Inflammatory macrophage treated with lipopolysaccharide for 1 hour (primary cell): Measurements from ENCODE around the gene KIF12.
"Not testable (repeated sequence)": the region's sequence is repeated elsewhere in the genome, so short reads cannot be mapped to it uniquely, and the experiment has no call there.

ENCODE experiments used
- DNase-seq, 2 donors: peaks; one replicate each; pipeline ENCODE4 v3.0.0-alpha.2; 2020 to 2022

Gene KIF12

GRCh38 chr9:114061292-114061691 lies 37.8 kb downstream of the KIF12 start:
- no peak for DNase-seq

- no peak for DNase-seq
Observed at GRCh38 chr9:114060711-114061110, 38.4 kb downstream of the KIF12 start.

GRCh38 chr9:114060070-114060469 lies 39.0 kb downstream of the KIF12 start:
- DNase-seq, result no peak

DNA sequence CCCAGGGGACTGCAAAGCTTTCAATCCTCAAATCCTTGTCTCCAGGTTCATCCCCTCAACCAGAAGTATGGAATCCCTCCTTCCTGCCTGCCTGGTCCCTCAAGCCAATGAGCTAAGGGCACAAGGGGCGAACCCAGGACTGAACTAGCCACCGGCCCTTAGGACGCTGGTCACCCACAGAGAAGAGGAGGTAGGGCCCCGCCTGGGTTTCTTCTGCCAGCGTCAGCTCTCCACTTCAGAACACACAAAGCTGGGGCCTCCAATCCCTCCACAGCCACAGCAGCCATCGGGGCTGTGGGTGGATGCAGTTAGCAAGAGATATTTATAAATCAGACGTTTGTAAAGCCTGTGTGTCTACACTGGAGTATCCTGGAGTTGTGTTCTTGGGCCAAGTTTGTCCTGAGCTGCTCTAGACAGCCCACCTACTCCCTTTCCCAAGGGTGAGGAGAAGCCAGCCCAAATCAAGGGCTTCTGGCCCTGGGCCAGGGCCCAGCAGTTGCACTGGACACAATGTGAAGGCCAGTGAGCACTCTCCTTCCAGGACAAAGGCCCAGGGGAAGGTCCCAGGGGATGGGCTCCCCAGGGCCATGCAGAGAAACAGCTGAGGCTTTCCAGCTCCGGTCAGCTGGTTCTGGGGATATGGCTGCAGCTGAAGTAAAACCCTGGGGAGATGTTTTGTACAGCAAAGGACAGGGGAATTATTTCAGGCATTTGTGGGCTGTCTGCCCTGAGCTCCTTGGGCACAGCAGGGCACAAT lies 39.9 kb downstream of the KIF12 start:
- DNase-seq, result no peak

DNA sequence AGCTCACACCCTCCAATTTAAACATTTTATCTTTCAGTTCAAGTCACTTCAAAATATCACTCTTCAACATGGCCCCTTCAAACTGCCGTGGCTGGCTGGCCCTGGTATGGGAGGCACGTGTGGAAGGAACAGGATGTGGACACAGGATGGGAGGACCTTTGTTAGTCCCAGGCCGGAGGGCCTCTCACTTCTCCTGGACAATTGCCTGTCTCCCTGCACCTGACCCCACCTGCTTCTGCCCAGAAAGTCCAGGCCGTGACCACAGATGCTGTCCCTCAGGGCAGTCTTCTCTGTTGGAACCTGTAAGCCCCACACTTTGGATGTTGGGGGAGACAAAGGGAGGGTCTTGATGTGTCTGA lies 40.4 kb downstream of the KIF12 start:
- DNase-seq, result no peak

- DNase-seq, result no peak
Observed at GRCh38 chr9:114057161-114057885, 41.8 kb downstream of the KIF12 start.

- DNase-seq, result no peak
Observed at GRCh38 chr9:114056527-114056926, 42.6 kb downstream of the KIF12 start.

GRCh38 chr9:114055894-114056293 lies 43.2 kb downstream of the KIF12 start:
- no peak for DNase-seq

DNA sequence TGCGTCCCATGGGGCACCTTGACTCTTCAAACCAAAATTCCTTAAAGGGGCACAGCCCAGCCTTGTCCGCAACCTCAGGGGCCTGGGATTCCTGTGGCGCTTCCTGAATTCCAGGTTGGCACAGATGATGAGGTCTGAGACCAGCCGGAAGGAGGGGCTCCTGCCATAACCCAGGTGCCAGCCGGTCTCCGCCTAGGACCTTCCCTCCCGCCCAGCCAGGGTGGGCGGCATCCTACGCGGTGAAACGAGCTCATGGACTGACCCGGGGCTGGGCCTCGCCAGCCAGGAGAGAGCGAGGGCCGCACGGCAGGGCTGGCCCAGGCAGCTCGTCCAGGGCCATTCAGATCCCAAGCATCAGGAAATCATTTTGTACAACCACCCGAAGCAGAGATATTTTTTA lies 44.0 kb downstream of the KIF12 start:
- no peak for DNase-seq

DNA sequence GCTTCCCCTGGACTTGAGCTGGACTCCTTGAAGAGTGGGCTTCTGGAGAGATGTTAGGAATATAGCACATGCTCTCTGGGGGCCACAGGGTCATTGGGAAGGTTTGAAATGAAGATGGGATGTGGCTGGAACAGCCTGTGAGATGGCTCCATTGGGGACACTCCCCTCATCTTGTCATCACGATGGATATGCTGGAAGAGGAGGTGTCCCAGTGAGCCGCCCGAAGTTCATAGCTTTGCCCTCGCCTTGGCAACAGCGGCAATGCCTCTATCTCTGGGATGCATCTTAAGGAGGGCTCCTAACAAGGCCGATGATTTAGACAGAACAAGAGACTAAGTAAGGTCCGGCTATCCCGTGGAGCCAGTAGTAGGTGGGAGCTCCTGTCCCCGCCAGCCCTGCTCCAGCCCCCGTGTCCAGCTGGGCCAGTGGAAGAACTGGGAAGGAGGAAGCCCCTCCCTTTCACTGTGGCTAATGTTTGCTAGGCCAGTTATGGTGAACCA lies 44.9 kb downstream of the KIF12 start:
- DNase-seq, result no peak

GRCh38 chr9:114053246-114054005 lies 45.7 kb downstream of the KIF12 start:
- DNase-seq, result no peak

GRCh38 chr9:114051706-114052105 lies 47.4 kb downstream of the KIF12 start:
- no peak for DNase-seq

DNA sequence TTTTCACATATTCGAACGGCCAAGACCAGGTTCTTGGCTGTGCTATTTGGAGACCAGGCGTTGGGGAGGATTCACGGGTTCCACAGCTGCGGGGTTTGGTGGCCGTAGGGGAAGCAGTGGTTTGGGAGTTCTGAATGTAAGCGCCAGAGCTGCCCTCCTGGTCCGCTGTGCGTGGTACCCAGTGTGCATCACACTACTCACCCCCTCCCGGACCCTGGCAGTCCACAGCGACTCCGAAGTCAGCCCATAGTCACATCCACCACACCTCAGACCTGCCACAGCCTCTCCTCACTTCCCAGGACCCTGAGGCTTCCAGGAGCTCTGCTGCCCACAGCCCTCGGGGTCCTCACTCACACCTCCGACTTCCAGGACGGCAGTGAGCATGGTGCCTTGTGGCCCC lies 47.8 kb downstream of the KIF12 start:
- DNase-seq, result no peak

- DNase-seq, result no peak
Observed at GRCh38 chr9:114050646-114051045, 48.4 kb downstream of the KIF12 start.

DNA sequence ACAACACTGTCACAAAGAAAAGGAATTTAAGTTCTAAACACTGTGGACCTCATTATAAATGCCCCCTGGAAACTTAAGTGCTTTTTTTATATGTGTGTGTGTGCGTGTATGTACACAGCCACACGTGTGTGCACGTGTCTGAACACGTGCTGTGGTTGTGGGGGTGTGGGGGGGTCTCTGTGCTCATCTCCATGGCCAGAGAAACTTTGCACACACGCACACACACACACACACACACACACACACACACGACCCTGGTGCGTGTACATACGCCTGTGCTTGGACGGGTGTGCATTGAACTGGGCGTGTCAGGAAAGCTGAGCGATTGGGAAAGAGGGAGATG lies 48.9 kb downstream of the KIF12 start:
- DNase-seq, result no peak

DNA sequence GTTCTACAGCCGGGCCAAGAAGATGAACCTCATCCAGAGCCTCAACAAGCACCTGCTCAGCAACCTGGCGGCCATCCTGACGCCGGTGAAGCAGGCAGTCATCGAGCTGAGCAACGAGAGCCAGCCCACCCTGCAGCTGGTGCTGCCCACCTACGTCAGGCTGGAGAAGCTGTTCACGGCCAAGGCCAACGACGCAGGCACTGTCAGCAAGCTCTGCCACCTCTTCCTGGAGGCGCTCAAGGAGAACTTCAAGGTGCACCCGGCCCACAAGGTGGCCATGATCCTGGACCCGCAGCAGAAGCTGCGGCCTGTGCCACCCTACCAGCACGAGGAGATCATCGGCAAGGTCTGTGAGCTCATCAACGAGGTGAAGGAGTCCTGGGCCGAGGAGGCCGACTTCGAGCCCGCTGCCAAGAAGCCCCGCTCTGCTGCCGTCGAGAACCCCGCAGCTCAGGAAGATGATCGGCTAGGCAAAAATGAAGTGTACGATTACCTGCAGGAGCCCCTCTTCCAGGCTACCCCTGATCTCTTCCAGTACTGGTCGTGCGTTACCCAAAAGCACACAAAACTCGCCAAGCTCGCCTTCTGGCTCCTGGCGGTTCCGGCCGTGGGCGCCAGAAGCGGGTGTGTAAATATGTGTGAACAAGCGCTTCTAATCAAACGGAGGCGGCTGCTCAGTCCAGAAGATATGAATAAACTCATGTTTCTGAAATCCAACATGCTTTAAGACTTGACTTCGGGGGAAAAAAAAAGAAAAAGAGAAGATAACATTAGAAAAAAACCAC lies 49.5 kb downstream of the KIF12 start:
- no peak for DNase-seq

- no peak for DNase-seq
Observed at GRCh38 chr9:114048533-114049415, 50.3 kb downstream of the KIF12 start.

- DNase-seq, result no peak
Observed at GRCh38 chr9:114047717-114048116, 51.4 kb downstream of the KIF12 start.

DNA sequence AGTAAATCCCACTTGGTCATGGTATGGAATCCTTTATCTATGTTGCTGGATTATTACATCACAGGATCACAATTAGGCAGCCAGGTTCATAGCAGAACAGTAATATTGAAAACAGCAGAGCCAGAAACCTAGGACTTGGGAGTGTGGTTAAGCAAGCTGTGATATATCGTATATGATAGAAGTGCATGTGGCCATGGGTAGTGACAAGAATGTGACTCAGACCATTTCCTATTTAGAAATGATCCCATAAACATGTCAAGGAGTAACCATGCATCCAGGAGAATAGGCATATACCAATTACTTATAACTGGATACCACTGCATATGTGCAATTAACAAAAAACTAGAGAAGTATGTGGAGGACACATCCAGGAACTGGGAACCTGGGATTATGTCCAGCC lies 52.2 kb downstream of the KIF12 start:
- DNase-seq, result no peak

DNA sequence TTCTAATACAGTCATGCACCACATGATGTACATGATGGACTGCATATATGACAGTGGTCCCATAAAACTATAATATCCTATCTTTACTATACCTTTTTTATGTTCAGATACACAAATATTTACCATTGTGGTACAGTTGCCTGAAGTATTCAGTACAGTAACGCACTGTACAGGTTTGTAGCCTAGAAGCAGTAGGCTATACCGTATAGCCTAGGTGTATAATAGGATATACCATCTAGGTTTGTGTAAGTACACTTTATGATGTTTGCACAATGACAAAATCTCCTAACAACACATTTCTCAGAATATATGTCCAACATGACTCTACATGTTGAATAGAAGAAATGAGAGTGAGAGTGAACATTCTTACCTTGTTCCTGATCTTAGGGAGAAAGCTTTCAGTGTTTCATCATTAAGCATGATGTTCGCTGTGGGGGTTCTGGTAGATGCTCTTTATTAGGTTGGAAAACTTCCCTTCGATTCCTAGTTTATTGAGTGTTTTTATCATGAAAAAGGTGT lies 52.8 kb downstream of the KIF12 start:
- no peak for DNase-seq

- DNase-seq, result not testable (repeated sequence)
Observed at GRCh38 chr9:114043660-114044059, 55.4 kb downstream of the KIF12 start.
